GM19240 (cell line): ENCODE data around the gene ANKS4B.
"Not testable (repeated sequence)": the region's sequence is repeated elsewhere in the genome, so short reads cannot be mapped to it uniquely, and the experiment has no call there.

Experiments used
- DNase-seq: peaks from one replicate; pipeline ENCODE4 v3.0.0; 2011; ENCODE audit warnings: low spot score; ENCODE audit not compliant: insufficient read length

The ANKS4B gene, protein sequence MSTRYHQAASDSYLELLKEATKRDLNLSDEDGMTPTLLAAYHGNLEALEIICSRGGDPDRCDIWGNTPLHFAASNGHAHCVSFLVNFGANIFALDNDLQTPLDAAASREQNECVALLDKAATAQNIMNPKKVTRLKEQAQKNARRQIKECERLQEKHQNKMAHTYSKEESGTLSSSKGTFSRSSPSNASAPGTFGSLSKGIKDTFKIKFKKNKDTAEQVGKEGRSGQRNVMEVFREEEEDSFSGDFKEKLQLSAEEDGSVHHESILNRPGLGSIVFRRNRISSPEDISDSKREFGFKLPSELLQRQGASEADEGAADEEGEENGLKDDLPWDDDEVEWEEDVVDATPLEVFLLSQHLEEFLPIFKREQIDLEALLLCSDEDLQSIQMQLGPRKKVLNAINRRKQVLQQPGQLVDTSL

GRCh38 chr16:21233521-21234150 is at the start of gene ANKS4B:
Gene ANKS4B, plus strand, starts transcription at chr16:21233699. Its CDS starts 39 bp downstream, at chr16:21233738.
- no peak for DNase-seq

DNA sequence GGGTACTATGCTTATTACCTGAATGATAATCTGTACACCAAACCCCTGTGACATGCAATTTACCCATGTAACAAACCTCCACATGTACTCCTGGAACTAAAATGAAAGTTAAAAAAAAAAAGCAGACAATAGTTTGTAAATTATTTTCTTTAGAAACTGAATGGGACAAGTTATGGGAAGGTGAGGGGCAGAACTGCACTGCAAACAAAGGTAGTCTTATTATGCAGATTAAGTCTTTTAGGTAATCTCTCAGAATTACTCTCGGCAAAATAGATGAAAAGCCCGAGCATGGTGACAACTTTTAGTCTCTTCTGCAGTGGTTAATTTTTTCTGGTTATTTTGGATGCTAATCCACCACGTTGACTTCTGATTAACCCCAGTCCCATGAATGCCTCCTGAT is 49.5 kb upstream of the ANKS4B start:
- DNase-seq, result no peak

DNA sequence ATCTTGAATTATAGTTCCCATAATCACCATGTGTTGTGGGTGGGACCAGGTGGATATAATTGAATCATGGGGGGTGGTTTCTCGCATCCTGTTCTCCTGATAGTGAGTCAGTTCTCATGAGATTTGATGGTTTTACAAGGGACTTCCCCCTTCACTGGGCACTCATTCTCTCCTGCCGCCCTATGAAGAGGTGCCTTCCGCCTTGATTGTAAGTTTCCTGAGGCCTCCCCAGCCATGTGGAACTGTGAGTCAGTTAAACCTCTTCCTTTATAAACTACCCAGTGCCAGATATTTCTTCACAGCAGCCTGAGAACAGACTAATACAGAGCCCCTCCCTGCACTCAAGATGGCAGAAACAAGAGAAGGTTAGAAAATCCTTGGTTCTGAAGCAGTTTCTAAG is 48.7 kb upstream of the ANKS4B start:
- no peak for DNase-seq

DNA sequence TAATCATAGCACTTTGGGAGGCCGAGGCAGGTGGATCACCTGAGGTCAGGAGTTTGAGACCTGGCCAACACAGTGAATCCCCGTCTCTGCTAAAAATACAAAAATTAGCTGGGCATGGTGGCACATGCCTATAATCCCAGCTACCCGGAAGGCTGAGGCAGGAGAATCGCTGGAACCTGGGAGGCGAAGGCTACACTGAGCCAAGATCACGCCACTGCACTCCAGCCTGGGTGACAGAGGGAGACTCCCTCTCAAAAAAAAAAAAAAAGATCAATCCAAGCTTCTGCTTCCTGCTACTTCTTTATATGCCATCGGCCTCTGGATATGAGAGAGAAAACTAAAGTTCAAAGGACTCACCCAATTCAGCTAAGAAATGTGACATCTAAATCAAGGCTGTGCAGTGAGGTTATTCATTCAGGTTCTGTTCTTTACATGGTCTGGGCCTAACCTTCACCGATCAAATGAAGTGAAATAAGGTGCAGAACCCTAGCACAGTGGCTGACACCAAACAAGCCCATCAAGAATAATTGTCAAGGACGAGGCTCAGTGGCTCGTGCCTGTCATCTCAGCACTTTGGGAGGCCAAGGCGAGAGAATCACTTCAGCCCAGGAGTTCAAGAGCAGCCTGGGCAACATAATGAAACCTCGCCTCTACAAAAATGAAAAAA is 47.7 kb upstream of the ANKS4B start:
- no peak for DNase-seq

DNA sequence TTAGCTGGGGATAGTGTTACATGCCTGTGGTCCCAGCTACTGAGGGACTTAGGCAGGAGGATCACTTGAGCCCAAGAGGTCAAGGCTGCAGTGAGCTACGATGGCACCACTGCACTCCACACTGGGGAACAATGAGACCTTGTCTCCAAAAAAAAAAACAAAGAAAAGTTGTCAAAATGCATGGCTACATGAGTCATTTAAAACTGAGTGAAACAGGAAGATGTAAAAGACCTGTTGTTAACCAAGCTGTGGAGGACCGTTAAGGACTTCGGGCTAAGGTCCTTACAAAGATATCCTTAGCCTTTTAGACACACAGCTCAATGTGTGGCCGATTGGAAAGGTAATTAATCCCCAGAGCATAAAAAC is 47.2 kb upstream of the ANKS4B start:
- no peak for DNase-seq

DNA sequence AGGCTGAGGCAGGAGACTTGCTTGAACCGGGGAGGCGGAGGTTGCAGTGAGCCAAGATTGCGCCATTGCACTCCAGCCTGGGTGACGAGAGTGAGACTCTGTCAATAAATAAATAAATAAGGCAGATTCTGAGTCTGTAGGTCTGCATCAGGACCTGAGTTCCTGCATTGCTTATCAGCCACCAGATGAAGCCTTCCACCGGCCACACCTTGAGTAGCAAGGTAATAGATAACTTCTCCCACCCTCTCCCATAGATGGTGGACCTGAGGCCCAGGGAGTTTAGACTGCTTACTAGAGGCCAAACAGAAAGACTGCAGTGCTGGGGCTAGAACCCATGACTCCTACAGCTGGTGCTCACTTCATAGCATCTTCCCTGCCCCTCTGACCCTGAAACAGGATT is 44.2 kb upstream of the ANKS4B start:
- DNase-seq, result no peak

GRCh38 chr16:21190013-21190412 is 43.5 kb upstream of the ANKS4B start:
- DNase-seq, result no peak

GRCh38 chr16:21190599-21190998 is 42.9 kb upstream of the ANKS4B start:
- DNase-seq, result no peak

- DNase-seq, result no peak
Observed at GRCh38 chr16:21192991-21193390, 40.5 kb upstream of the ANKS4B start.

DNA sequence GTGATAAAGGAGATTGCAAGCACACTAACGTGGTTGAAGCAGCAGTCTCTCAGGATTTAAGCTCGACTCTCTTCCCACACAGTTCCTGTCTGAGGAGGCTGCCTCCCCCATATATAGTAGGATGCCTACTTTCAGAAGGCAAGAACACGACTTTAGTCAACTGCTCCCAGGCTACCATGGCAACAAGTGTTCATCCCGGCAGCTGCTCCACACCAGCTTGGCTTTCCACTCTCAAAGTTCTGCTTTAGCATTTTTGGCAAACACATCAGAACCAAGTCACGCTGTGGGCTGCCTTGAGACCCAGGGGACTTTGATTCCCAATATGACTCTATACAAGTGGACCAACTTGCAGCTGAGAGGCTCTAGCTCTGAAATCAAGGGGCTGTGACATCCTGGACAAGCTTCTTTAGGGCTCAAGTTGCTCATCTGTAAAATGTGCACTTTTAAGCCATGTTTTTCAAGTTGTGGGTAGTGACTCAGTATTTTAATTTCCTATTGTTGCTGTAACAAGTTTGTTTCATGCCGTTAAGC is 38.7 kb upstream of the ANKS4B start:
- no peak for DNase-seq

- not testable (repeated sequence) for DNase-seq
Observed at GRCh38 chr16:21195330-21195729, 38.2 kb upstream of the ANKS4B start.

- no peak for DNase-seq
Observed at GRCh38 chr16:21197112-21197511, 36.4 kb upstream of the ANKS4B start.

- no peak for DNase-seq
Observed at GRCh38 chr16:21197621-21198020, 35.9 kb upstream of the ANKS4B start.

- DNase-seq, result no peak
Observed at GRCh38 chr16:21199607-21200218, 33.8 kb upstream of the ANKS4B start.

DNA sequence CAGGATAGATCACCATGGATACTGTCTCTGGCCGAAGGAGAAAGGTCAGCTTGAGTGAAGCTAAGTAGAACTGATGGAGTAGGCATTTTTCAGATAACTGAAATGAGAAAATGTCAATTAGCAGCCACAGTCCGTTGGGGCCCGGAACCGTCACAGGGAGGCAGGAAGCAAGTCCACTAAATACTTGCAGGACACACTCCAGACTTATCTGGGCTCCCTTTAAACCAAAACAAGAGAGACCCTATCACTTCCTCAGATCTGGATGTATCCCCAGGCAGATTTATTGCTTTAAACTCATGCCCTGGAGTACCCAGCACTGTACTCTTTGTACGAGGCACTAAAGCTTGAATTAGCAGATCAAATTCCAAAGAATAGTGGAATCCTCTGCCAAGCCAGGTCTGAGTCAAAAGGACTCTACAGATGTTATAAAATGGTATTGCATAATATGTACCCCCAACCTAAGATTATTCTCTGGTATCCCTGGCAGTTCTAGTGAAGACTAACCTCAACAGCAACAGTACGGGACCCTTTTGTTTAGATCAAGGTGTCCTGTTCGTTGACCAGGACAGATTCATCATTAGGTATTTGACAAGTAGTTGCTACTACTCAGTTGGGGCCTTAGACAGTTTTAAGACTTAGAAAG is 30.2 kb upstream of the ANKS4B start:
- DNase-seq, result no peak

DNA sequence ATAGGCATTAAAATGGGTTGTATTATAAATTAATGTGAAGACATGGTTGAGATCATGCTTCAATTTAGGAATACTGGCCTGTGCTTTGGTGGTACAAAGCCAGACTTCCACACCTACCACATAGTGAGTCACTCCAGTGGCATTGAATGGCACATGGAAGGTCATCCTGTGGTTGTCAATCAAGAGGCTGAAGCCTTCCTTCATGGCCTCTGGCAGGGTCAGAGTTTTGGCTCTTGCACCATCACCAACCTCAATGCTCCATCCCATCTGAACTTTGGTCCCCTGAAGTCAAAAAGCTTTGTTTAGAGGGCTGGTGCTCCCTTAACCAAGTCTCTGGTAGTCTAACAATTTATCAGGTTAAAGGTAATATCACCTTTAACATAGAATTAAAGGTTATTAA is 28.2 kb upstream of the ANKS4B start:
- no peak for DNase-seq

DNA sequence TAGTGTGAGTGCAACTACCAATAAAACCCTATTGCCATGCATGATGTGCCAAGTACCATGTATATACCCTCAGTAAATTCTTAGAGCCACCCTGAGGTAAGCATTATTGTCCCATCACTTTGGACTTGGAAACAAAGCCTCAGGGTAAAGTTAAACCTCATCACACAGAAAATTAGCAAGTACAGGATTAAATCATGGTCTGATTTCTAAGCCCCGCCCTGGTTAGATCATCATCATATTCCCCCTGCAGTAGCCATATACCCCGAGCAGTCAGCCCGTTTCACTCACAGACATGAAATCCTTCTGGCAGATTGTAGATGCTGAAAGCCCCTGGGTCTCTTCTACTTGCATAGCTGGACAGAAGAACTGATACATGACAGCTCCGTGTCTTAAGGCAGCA is 26.9 kb upstream of the ANKS4B start:
- DNase-seq, result no peak

- DNase-seq, result no peak
Observed at GRCh38 chr16:21208446-21209230, 24.9 kb upstream of the ANKS4B start.

DNA sequence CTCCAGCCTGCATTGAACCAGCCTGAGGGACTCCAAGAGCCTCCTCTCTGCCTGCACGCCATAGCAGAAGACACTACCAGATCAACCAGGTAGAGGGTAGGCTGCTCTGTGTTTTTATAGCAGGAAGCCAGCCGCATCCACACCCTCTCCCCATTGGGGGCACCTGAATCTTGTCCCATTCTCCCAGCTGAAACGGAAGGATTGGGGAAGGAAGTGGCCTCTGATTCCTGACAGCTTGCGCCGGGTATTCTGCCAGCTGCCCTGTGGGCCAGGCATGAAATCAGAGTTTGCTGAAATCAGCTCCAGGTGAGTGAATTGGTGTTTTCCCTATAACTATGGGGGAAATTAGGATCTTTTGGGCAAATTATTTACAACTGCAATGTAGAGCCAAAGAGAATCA is 22.0 kb upstream of the ANKS4B start, which contains the start of gene ZP2:
Gene ZP2 (minus strand): TSS at position 89 of the 400 bp plus-strand sequence. CDS start 27 bp downstream, at position 62.
- DNase-seq, result no peak

DNA sequence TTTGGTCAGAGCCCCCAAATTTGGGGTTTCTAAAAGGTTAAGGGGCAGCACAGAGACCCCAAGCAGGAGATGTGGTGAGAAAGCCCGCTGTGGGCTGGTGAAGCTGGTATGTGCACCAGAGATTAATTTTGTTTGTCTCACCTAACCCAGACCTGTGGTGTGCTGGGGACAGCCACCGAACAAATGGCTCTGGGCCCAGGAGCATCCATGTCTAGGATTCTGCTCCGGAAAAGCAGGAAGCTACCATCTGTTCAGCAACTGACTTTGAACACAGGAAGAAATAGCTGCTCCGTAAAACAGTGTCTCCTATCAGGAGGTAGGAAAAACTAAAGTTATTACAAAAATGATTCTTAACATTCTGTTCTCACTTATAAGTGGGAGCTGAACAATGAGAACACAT is 19.4 kb upstream of the ANKS4B start:
- DNase-seq, result no peak
